Activated T-cell treated with anti-CD3 and anti-CD28 coated beads, Interleukin-2, amount 50 U/mL, for 1 hour (primary cell): Measurements from ENCODE around the gene TMEM234.

Source experiments
- DNase-seq: peaks from one replicate; pipeline ENCODE4 v3.0.0-alpha.2; 2020

TMEM234 gene

DNA sequence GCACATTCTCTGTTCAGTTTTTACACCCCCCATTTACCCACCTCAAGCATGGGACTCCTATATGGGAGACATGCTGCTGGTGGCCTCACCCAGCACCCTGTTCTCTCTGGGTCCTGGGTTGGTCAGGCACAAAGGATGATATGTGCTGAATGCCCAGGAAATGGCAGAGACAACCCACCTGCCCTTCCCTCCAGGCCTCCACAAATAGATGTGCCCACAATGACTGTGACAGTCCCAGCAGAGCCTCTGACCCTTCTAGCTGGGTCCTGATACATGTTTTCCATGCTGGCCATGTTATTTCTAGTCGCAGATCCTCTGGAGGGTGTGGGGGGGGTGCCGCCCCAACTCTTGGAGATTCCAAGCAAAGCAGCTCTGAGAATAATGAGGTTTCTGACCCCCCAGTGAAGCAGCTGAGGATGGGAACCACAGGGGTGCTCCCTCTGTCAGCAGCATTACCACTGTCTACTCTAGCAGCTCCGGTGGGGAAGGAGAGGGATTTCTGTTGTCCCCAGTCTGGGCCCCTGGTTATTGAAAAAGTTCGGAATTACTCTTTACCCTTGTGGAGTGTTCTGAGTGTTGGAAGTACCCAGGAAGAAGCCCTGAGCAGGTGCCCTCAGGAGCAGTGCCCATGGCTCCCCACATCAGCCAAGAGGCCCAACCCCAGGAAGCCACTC lies 23.0 kb downstream of the TMEM234 start:
- DNase-seq: no peak

DNA sequence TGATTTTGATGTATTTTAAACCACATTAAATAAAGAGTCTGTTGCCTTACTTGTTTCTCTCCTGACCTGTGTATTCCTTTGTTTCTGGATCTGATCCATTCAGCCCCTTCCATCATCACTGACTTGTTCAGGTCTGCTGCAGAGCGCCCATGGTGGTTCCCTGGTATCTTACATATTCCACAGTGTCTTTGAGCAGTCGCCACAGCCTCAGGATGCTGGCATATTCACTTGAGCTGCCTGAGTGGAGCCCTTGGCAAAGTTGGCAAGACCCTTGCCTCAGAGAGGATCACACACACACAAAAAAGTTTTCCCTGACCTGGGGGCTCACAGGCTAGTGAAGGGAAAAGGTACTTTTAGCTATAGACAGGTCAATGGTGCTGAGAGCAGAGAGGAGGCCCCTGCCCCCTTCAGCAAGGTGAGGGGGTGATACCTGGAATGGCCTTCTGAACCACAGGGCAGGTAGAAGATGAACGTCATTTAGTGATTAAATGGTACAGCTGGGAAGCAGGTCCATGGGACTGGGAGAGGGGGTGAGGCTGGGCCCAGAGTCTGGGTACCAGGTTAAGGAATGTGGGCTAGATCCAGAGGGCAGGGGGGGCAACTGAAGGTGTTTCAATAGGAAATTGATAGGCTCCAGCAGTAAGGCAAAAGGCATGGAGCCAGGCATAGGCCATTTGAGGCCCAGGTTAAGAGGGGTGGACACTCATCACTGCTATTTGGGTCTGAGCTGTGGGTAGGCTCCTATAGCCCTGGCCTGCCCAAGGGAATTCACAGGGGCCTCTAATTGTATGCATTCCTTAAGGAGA lies 23.7 kb downstream of the TMEM234 start:
- DNase-seq: no peak

DNA sequence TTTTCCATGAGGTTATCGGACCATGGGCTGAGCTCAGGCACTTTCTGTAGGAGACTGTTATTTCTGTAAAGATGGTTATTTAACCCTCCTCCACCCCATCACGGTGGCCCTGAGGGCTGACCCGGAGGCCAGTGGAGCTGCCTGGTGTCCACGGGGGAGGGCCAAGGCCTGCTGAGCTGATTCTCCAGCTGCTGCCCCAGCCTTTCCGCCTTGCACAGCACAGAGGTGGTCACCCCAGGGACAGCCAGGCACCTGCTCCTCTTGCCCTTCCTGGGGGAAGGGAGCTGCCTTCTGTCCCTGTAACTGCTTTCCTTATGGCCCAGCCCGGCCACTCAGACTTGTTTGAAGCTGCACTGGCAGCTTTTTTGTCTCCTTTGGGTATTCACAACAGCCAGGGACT lies 24.3 kb downstream of the TMEM234 start:
- DNase-seq: no peak

DNA sequence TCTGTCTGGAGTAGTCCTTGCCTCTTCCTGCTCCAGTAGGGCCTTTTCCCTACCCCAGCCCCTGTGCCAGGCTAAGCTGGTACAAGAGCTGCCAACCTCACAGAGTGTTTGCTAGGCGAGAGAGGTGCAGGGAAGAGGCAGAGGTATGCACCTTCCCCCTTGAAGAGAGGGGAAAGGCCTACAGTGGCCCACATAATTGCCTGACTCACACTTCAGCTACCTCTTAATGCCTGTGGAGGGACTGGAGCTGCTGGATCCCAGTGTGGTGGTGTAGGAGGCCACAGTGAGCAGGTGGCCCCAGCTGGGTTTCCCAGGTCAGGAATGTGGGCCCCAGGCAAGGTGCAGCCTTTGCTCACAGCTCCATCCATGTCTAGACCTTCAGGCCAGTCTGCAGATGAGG lies 25.1 kb downstream of the TMEM234 start:
- no peak for DNase-seq

DNA sequence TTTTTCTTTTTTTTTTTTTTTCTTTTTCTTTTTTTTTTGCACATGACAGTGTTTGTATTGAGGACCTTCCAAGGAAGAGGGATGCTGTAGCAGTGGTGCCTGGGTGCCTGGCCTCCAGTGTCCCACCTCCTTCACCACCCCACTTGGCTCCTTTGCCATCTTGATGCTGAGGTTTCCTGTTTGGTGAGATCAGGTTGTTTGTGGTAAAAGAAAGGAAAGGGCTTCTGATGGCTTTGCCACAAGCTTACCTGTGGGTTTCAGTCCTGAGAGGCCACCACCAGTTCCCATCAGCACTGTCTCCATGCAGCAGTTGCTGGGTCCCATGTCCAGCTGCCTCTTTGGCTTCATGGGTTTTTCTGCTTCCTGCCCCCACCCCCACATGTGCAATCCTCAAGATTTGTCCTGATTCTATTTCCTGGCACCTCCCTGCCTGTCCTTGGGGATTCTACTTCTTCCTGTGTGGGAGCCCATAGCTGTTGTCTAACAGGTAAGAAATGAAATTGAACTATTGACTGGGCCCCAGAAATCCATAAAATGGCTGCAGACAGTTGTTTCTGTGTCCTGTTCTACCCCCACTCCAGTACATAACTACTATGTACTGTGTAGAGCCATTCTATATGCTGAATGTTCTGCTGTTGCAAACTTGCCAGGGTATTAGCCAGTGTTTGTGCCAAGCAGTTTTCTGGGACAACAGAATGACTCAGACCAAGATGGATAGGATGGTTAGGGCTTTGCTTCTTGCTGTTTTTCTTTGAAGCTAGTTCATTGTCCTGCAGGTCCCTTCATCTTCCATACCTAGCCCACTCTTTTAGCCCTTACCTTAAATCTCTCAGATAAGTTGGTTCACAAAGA lies 26.0 kb downstream of the TMEM234 start:
- no peak for DNase-seq

DNA sequence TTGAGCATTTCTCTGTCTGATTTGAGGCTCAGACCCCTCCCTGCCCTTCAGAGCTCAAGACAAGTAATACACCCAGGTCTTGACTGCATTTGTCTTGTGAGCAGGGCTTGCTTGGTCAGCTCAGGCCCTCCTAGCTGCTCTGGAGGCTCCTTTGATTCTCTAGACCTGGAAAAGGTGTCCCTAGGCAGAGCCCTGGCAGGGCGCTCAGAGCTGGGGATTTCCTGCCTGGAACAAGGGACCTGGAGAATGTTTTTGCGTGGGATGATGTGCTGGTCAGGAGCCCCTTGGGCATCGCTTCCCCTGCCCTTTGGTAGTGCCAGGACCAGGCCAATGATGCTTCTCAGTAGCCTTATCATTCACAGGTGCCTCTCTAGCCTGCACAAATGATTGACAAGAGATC lies 26.6 kb downstream of the TMEM234 start:
- DNase-seq: no peak

DNA sequence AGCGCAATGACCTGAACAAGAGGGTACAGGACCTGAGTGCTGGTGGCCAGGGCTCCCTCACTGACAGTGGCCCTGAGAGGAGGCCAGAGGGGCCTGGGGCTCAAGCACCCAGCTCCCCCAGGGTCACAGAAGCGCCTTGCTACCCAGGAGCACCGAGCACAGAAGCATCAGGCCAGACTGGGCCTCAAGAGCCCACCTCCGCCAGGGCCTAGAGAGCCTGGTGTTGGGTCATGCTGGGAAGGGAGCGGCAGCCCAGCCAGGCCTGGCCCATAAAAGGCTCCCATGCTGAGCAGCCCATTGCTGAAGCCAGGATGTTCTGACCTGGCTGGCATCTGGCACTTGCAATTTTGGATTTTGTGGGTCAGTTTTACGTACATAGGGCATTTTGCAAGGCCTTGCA lies 27.2 kb downstream of the TMEM234 start:
- no peak for DNase-seq

DNA sequence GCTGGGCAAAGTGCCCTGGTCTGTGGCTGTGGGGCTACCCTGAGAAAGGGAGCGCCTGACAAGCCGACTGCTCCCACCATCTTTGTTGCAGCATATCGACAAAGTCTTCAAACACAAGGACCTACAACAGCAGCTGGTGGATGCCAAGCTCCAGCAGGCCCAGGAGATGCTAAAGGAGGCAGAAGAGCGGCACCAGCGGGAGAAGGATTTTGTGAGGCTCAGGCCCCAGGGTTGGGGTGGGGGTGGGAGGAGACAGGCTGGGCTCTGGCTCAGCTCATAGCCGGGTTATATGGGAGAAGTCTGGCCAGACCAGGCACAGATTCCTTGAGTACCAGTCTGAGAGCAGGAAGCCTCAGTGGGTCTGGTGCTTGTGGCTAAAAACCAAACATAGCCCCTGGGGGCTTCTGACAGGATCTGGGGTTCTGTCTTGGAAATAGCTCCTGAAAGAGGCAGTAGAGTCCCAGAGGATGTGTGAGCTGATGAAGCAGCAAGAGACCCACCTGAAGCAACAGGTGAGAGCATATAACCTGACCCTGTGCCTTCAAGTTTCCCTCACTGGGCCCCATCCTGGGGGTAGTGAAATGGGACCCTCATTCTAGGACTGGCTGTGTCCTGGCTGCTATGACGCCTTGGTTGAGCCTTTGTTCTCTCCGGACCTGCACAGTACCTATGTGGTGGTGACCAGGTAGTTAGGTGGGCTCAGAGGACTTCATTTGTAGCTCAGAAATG lies 29.8 kb downstream of the TMEM234 start:
- DNase-seq: no peak

DNA sequence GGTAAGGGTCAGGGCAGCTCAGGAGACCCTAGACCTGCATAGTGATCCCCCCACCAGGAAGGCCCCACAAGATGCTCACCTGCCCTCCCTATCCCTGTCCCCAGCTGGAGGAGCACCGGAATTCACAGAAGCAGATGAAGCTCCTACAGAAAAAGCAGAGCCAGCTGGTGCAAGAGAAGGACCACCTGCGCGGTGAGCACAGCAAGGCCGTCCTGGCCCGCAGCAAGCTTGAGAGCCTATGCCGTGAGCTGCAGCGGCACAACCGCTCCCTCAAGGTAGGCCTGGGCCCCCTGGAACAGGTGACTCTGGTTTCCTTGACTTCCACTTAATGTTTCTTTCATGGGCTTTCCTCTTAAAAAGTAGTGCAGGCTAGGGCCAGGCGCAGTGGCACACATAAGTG lies 34.3 kb downstream of the TMEM234 start:
- no peak for DNase-seq

DNA sequence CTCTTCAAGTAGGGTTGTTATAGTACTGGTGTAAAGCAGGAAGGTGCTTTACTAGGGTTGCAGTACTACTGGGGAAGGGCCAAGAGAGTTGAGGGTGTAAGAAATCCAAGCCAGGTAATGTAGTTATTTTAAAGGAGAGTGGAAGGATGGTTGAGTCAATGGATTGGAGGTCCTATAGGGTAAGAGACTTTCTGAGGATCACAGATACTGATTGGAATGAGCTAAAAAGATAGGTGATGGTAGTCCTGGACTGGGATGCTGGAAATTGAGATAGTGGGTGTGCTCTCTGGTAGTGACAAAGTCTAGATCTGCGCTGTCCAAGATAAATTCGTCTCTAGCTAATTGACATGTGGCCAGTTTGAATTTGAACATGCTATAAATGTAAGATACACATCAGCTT lies 35.7 kb downstream of the TMEM234 start:
- DNase-seq: no peak

DNA sequence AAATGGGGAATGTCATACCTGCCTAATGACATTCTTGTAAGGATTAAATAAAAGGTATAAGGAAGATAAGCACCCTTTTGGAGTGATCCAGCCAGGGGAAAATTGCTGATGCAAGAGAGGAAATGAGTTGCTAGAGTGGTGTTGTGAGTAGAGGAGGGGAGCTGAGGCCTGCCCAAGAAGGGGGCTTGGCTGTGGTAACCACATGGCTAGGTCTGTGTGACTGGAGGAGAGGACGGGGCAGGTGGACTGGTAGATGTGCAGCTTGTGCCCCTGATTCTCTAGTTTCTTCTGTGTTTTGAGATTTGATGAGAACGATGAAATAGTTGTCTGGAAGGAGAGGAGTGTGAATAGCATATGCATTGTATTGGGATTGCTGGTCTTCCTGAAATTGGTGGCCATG lies 36.1 kb downstream of the TMEM234 start:
- DNase-seq: no peak

DNA sequence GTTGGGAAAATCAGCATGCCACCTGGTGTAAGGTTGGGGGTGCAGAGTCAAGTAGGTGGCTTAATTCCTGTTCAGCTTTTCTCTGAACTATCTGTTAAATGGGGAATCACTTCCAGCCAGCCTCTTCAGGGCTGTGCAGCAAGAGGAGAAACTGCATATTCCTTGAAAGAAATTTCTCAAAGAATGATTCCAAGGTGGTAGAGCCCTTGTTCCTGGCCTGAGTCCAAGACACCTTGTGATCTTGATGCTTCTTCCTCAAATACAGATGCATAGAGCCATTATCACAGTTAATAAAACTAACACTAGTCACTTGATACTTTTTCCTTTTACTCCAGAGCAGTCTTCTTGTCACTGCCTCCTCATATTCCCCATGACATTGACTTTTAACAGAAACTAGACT lies 37.5 kb downstream of the TMEM234 start:
- DNase-seq: no peak

DNA sequence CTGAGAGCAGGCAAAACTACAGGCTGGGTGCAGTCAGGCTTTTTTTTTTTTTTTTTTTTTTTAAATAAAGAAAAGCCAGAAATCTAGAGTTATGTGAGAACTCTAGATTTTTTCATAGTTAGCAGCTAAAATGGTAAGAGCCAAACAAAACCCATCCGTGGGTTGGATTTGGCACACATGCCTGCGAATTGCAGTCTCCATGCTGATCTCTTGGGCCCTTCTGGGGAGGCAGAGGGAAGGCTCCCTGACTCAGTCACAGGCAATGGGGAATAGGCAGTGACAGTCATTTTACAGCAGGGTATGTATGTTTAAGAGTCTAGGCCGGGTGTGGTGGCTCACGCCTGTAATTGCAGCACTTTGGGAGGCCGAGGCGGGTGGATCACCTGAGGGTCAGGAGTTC lies 40.1 kb downstream of the TMEM234 start:
- DNase-seq: no peak

DNA sequence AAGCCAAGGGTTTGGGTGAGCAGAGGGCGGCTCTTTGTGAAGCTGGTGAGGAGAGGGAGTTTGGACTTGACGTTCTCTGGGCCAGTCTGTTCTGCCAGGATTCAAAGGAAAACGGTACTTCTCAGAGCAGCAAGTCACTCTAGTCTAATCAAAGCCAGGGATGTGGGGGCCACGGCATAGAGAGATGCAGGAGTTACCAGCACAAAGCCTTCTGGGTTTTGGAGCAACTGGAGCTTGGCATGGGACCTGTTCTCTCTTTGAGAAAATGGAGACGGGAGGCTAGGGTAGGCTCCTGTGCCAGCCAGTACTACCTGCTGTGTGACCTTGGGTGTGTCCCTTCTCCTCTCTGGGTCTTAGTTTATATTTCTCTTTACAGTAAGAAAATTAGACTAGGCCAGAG lies 40.6 kb downstream of the TMEM234 start:
- no peak for DNase-seq

DNA sequence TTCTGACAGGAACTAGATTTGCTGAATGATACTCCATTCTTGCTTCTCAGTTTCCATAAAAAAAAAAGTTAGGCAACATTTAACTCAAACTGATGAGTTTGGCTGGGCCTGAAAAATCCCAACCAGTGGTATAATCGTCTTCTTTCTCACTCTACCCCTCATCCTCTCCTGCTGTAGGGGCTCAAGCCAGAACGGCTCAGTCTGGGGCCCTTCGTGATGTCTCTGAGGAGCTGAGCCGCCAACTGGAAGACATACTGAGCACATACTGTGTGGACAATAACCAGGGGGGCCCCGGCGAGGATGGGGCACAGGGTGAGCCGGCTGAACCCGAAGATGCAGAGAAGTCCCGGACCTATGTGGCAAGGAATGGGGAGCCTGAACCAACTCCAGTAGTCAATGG lies 41.1 kb downstream of the TMEM234 start:
- no peak for DNase-seq

DNA sequence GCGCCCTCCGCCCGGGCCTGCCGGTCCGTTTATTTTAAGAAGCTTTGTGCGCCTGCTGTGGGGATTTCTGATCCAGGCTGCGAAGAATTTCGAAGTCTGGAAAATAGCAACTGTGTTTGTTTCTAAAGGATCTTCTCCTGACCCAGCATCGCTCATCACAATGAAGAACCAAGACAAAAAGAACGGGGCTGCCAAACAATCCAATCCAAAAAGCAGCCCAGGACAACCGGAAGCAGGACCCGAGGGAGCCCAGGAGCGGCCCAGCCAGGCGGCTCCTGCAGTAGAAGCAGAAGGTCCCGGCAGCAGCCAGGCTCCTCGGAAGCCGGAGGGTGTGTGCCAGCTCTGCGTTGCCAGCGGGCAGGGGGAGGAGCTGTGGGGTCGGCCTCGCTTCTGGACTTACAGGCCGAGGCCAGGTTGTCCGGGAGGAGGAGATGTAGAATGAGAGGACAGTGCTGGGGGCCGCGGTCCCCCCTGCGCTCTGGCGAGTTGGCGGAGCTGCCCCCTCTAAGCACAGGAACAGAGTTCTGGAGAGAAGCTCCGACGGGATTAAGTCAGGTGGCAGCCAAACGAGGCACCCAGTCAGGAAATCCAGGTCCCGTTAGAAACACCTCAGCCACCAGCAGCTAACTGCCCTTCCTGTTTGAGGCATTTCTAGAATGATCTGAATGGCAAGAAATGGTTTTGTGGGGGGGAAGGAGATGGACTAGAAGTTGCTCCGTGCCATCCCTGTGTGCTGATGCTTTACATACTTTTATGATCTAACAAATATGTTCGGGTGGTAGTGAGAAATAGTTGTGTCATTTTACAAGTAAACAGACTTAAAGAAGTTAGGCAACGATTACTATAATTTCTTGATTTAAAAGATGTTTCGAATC lies 41.7 kb downstream of the TMEM234 start:
- DNase-seq: peak; percentile 47

DNA sequence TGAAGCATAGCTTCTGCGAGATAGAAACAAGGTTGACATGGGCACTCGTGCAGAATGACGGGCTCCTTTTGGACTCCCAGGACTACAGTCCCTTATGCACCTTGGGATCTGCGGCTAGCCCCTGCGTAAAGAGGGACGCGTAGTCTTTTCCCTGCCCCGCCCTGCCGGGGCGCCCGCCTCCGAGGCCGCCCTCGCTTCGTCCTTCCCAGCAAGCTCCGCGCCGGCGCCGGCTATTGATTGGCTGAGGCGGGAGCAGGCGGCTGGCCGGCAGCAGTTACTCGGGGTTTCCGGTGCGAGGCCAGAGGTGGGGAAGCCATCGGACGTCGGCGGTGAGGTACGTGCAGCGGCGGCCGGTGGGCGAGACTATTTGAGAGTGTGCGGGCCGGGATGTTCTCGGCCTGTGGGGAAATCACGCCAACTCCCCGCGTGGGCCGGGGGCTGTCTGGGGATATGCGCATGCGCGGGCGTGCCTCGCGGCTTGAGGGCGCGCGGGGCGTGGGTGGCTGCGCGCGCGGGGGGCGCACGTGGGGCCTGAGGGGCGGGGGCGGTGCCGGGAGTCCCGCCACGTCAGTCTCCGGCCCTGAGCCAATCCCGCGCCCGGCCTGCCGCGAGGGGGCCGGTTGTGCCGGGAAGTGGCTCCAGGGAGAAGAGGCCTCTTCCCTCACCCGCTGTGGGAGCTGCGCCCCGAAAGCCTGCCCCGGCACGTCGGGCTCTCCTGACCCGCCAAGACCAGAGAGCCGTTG lies 42.5 kb downstream of the TMEM234 start, which contains the start of gene TXLNA:
TSS of gene TXLNA (plus strand) at position 233 of the 743 bp plus-strand sequence. CDS start 671 bp downstream, outside the sequence.
- peak; percentile 89 for DNase-seq

DNA sequence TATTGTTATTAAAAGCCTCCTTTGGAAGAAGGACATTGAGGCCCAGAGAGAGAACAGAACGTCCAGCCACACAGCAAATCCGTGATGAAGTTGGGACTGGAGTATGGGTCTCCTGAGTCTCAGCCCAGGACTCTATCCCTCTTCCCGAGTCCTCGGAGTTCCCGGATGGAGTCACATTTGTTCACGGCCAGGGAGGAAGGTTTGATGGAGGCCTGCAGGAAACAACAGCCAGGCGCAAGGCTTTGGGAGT lies 43.0 kb downstream of the TMEM234 start:
- DNase-seq: no peak

DNA sequence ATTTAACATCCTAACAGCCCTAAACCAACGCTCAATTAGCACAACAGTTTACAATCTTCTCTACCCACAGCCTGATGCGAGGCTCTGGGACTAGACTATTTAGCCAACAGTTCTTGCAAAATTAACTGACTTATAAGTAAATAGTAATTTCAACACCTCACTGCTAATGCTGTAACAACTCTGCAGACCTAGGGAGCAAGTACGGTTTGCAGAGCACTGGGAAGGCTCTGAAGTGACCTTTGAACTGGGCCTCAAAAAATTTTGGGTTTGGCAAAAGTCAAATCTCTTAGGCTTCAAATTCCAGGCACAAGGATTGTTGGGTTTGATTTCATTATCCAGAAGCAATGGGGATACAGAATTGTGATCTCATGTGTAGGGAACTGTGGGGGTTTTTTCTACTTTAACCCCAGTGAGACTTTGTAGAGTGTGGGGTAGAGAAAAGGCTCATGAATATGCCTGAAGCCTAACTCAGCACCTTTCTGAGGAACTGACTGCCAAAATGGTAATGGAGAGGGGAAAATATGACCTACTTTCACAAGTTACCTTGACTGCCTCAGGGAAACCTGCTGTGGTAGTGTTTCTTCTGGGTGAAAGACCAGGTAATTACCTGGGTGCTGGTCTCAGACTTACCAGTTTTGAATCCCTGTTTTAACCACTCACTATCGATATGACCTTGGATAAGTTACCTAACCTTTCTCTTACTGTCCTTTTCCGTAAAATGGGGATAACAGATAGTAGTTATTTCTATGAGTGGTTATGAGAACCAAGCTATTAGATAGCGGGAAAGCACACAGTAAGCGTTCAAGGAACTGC lies 43.6 kb downstream of the TMEM234 start:
- DNase-seq: no peak

DNA sequence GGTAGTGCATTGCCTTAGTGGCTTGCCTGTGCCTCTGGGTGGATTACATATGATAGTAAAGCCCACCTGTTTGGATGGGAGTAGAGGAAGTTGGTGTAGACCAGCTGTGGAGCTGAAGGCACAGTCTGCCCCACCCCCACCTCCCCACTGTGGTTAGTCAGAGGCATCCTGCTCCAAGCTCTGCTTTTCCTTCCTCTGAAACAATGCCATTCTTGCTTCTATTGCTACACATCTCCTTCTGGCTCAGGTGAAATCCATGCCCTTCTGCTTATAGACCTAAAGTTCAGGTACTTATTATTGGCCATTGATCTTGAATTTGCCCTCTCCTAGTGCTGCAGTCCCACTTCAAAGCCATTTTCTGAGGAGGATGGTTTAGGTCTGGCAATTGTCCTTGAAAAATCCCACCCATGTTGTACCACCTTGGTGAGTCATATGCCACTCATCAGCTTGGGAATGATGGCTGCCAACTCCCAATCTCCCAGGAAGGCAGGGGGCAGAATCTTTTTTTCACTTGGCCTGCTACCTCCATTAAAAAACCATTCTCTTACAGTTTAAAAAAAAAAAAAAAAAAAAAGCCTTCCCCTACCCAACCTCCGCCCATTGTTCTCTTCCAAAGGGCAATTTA lies 49.4 kb downstream of the TMEM234 start:
- no peak for DNase-seq
